Measurements from ENCODE around the gene IQCH. TPM values are rescaled to one million over a fixed set of nuclear protein-coding genes. Genes with fewer than 3 reads are reported as not detected.
A peak's percentile ranks its signal among the peaks of the same experiment; 100 is the strongest.

Gene IQCH
- total and polyA plus RNA-seq, 2 of the 4 experiments (the other 2 are of a cell fraction): 0.60 to 2.5 TPM

- intact Hi-C loops (cut with micrococcal nuclease): loop anchor here (1.0 to 5.0 kb wide), 3 partner anchors 231 to 487 kb away; partner anchors contain the start of gene SMAD3
- BruUV-seq (replicated peaks): no TSS peak
Observed at GRCh38 chr15:67433495-67434099, 179.0 kb downstream of the IQCH start.

More at GRCh38 chr15:67433495-67434099, 179.0 kb downstream of the IQCH start:
- Histone ChIP-seq H3K23ac (ENCODE audit: low read depth, low read length) (no peak overlapping the region), H3K4me3 (ENCODE audit: insufficient read depth, low read depth, low read length) (no peak overlapping the region), H2AK9ac (replicated peaks; ENCODE audit: low read depth, low read length, poor library complexity) (no peak overlapping the region), H3K14ac (replicated peaks; ENCODE audit: low read depth, low read length) (no peak overlapping the region), H4K5ac (ENCODE audit: low read depth, low read length) (no peak overlapping the region), H3K27me3 (ENCODE audit: control insufficient read depth, insufficient read depth, low read length) (no peaks in the 10 kb centered on the region), H2AFZ (replicated peaks; ENCODE audit: low read length, poor library complexity) (peak overlapping the region; percentile 4), H4K8ac (ENCODE audit: low read depth in 2 of 2, low read length in 2 of 2) (no peak overlapping the region), H3K27ac (ENCODE audit: insufficient read depth, low read length) (no peak overlapping the region), H3K9me3 (ENCODE audit: control insufficient read depth, insufficient read depth, low read length) (no peaks in the 10 kb centered on the region), H3K9ac (ENCODE audit: low read depth, low read length) (no peak overlapping the region), H3K56ac (ENCODE audit: extremely low read depth, insufficient read depth, low read length) (no peak overlapping the region), H3K18ac (ENCODE audit: low read depth, low read length) (no peak overlapping the region), H2BK20ac (ENCODE audit: low read depth, low read length) (no peak overlapping the region), H3K4me2 (ENCODE audit: low read depth, low read length) (no peak overlapping the region), H2AK5ac (ENCODE audit: low read depth, low read length) (no peak overlapping the region), H3K4ac (ENCODE audit: low read depth, low read length) (no peak overlapping the region), H4K91ac (ENCODE audit: insufficient read depth, low read depth, low read length) (no peak overlapping the region), H3K9me1 (ENCODE audit: insufficient read depth, low read length) (no peaks in the 10 kb centered on the region), H4K20me1 (ENCODE audit: insufficient read depth, low read length) (no peaks in the 10 kb centered on the region), H3K79me1 (ENCODE audit: low read depth in 1 of 2, low read length in 2 of 2) (no peaks in the 10 kb centered on the region), H3K36me3 (ENCODE audit: control insufficient read depth, insufficient read depth, low read length) (no peaks in the 10 kb centered on the region), H2BK15ac (ENCODE audit: low read depth, low read length) (no peak overlapping the region), H2BK120ac (ENCODE audit: low read depth, low read length) (no peak overlapping the region), H2BK5ac (ENCODE audit: low read depth, low read length, poor library complexity, severe bottlenecking) (no peak overlapping the region), H3K4me1 (ENCODE audit: control insufficient read depth, insufficient read depth, low read length) (no peaks in the 10 kb centered on the region)
- in situ Hi-C loops (cut with MboI; ENCODE audit: low sequenced_read_pairs) (loop anchor here (5.0 to 10.0 kb wide), 2 partner anchors 369 to 481 kb away; partner anchors contain the start of gene SMAD3), dilution Hi-C loops (cut with HindIII; ENCODE audit: low sequenced_read_pairs, unreplicated experiment) (no loop called here)
- no CpG with 5 or more reads among the region's 3 CpGs for WGBS, 2 experiments (ENCODE audit: extremely low coverage in 2 of 2, insufficient read length in 1 of 2)
- ChIA-PET CTCF (interaction anchor here (0.6 to 1.6 kb wide), 9 partner anchors 12 to 487 kb away, joined by 3 to 7 read pairs (median 4); no protein-coding TSS in a partner anchor), POLR2A (ENCODE audit: unreplicated experiment) (no interaction called here)
- peak; percentile 59 for DNase-seq
- peak; percentile 99 for ATAC-seq (ENCODE audit: low read depth)
- TF ChIP-seq RCOR1 (IDR thresholded peaks at IDR 0.05; ENCODE audit: insufficient replicate concordance, low read length) (no peak), RAD21 (IDR thresholded peaks at IDR 0.05; ENCODE audit: low read length) (peak; percentile 79), CTCF (conservative IDR thresholded peaks at IDR 0.05; ENCODE audit: low read depth, low read length) (peak; percentile 77), RFX5 (IDR thresholded peaks at IDR 0.05; ENCODE audit: low read depth, low read length) (no peak), MXI1 (IDR thresholded peaks at IDR 0.05; ENCODE audit: borderline replicate concordance, low read depth, low read length) (no peak), POLR2A (IDR thresholded peaks at IDR 0.05; ENCODE audit: low read depth, low read length) (no peak), SMC3 (IDR thresholded peaks at IDR 0.05; ENCODE audit: low read depth, low read length) (peak; percentile 74)
